MM.1S (cell line): ENCODE results near the gene UFD1.

Source experiments
- DNase-seq: peaks from one replicate; pipeline ENCODE4 v3.0.0-alpha.2; 2015
- H2AFZ ChIP-seq: fragments of 300-600 bp; sonication (generic); 2 replicates; pipeline ENCODE4 v1.6.0; 2016; ENCODE audit warnings: antibody characterized with exemption, low read length
- H3F3A ChIP-seq: fragments of 300-600 bp; sonication (generic); 2 replicates; pipeline ENCODE4 v1.6.1; 2016; ENCODE audit warnings: mild to moderate bottlenecking, antibody characterized with exemption, low read length, moderate library complexity, mixed read lengths; ENCODE audit not compliant: insufficient read depth
- H3K27ac ChIP-seq: fragments of 300-600 bp; sonication (generic); 2 replicates; pipeline ENCODE4 v1.5.1; 2016; ENCODE audit warnings: mild to moderate bottlenecking, low read length
- H3K27me3 ChIP-seq: fragments of 300-600 bp; sonication (generic); replicated peaks from 2 replicates; pipeline ENCODE4 v1.6.0; 2016; ENCODE audit warnings: low read length; ENCODE audit not compliant: insufficient read depth
- H3K36me3 ChIP-seq: fragments of 300-600 bp; sonication (generic); replicated peaks from 2 replicates; pipeline ENCODE4 v1.6.1; 2016; ENCODE audit warnings: mild to moderate bottlenecking, low read length, mixed read lengths; ENCODE audit not compliant: insufficient read depth
- H3K4me1 ChIP-seq: fragments of 300-600 bp; sonication (generic); 2 replicates; pipeline ENCODE4 v1.6.1; 2016; ENCODE audit warnings: low read length, mixed read lengths
- H3K4me2 ChIP-seq: fragments of 300-600 bp; sonication (generic); 2 replicates; pipeline ENCODE4 v1.6.0; 2016; ENCODE audit warnings: low read depth, low read length
- H3K4me3 ChIP-seq: fragments of 300-600 bp; sonication (generic); 2 replicates; pipeline ENCODE4 v1.5.1; 2016; ENCODE audit warnings: low read length, mixed read lengths
- H3K79me2 ChIP-seq: fragments of 300-600 bp; sonication (generic); 2 replicates; pipeline ENCODE4 v1.6.1; 2016; ENCODE audit warnings: mixed run types, low read length, mixed read lengths
- H3K9ac ChIP-seq: fragments of 300-600 bp; sonication (generic); 2 replicates; pipeline ENCODE4 v1.6.1; 2016; ENCODE audit warnings: low read length, mixed read lengths
- H3K9me2 ChIP-seq: fragments of 300-600 bp; sonication (generic); replicated peaks from 2 replicates; pipeline ENCODE4 v1.6.1; 2016; ENCODE audit warnings: mild to moderate bottlenecking, low read length, mixed read lengths; ENCODE audit not compliant: insufficient read depth
- H3K9me3 ChIP-seq: fragments of 300-600 bp; sonication (generic); replicated peaks from 2 replicates; pipeline ENCODE4 v1.6.1; 2016; ENCODE audit warnings: mild to moderate bottlenecking, low read length, mixed read lengths; ENCODE audit not compliant: insufficient read depth
- H4K20me1 ChIP-seq: fragments of 300-600 bp; sonication (generic); 2 replicates; pipeline ENCODE4 v1.6.1; 2016; ENCODE audit warnings: mild to moderate bottlenecking, low read length, moderate library complexity, mixed read lengths; ENCODE audit not compliant: insufficient read depth
- EZH2 ChIP-seq: fragments of 300-600 bp; sonication (generic); optimal IDR thresholded peaks from 2 replicates; pipeline ENCODE3; 2017; ENCODE audit warnings: low read depth, mild to moderate bottlenecking, antibody characterized with exemption, low read length, mixed read lengths
- EZH2phosphoT487 ChIP-seq: fragments of 300-600 bp; sonication (generic); IDR thresholded peaks from 2 replicates; pipeline ENCODE4 v1.6.1; 2018; ENCODE audit warnings: antibody characterized with exemption, low read length
- TF ChIP-seq, protein P1 (sequence below): fragments of 300-600 bp; sonication (generic); IDR thresholded peaks from 2 replicates; pipeline ENCODE4 v1.5.1; 2016; ENCODE audit warnings: antibody characterized with exemption, low read length, mixed read lengths

The UFD1 gene

GRCh38 chr22:19522881-19523239, 43.9 kb upstream of the UFD1 start:
- H3K9ac ChIP-seq = no peak overlapping the region

GRCh38 chr22:19522190-19522880, 43.3 kb upstream of the UFD1 start:
- H3K4me1 ChIP-seq = no peaks in the 10 kb centered on the region
- no peaks in the 10 kb centered on the region for H3K9me2 ChIP-seq
- no peaks in the 10 kb centered on the region for H3F3A ChIP-seq
- no peaks in the 10 kb centered on the region for H3K36me3 ChIP-seq
- H3K4me2 ChIP-seq = no peak overlapping the region
- H4K20me1 ChIP-seq = no peaks in the 10 kb centered on the region
- no peak overlapping the region for H2AFZ ChIP-seq
- no peaks in the 10 kb centered on the region for H3K9me3 ChIP-seq
- no peak overlapping the region for H3K4me3 ChIP-seq
- TF ChIP-seq, protein P1, sequence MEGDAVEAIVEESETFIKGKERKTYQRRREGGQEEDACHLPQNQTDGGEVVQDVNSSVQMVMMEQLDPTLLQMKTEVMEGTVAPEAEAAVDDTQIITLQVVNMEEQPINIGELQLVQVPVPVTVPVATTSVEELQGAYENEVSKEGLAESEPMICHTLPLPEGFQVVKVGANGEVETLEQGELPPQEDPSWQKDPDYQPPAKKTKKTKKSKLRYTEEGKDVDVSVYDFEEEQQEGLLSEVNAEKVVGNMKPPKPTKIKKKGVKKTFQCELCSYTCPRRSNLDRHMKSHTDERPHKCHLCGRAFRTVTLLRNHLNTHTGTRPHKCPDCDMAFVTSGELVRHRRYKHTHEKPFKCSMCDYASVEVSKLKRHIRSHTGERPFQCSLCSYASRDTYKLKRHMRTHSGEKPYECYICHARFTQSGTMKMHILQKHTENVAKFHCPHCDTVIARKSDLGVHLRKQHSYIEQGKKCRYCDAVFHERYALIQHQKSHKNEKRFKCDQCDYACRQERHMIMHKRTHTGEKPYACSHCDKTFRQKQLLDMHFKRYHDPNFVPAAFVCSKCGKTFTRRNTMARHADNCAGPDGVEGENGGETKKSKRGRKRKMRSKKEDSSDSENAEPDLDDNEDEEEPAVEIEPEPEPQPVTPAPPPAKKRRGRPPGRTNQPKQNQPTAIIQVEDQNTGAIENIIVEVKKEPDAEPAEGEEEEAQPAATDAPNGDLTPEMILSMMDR = no peak
- no peak for TF ChIP-seq EZH2
- no peak for TF ChIP-seq EZH2phosphoT487
- DNase-seq = no peak
- no peaks in the 10 kb centered on the region for H3K27me3 ChIP-seq
- no peak overlapping the region for H3K9ac ChIP-seq
- H3K27ac ChIP-seq = no peak overlapping the region
- H3K79me2 ChIP-seq = no peaks in the 10 kb centered on the region

More at GRCh38 chr22:19522881-19523239, 43.9 kb upstream of the UFD1 start:
- Histone ChIP-seq H3K9me3 (no peaks in the 10 kb centered on the region), H3K4me1 (no peaks in the 10 kb centered on the region), H4K20me1 (no peaks in the 10 kb centered on the region), H3K4me2 (no peak overlapping the region), H3K79me2 (no peaks in the 10 kb centered on the region), H3K4me3 (no peak overlapping the region), H3K27me3 (no peaks in the 10 kb centered on the region), H3K36me3 (no peaks in the 10 kb centered on the region), H3K9me2 (no peaks in the 10 kb centered on the region), H2AFZ (no peak overlapping the region), H3K27ac (no peak overlapping the region), H3F3A (no peaks in the 10 kb centered on the region)
- TF ChIP-seq EZH2phosphoT487 (no peak), EZH2 (no peak)
- TF ChIP-seq, protein P1 = no peak
- no peak for DNase-seq

GRCh38 chr22:19520566-19521305, 41.7 kb upstream of the UFD1 start:
- H3K9ac ChIP-seq = no peak overlapping the region
- H4K20me1 ChIP-seq = no peaks in the 10 kb centered on the region
- H3K4me1 ChIP-seq = no peaks in the 10 kb centered on the region
- no peaks in the 10 kb centered on the region for H3F3A ChIP-seq
- no peak overlapping the region for H2AFZ ChIP-seq
- no peaks in the 10 kb centered on the region for H3K27me3 ChIP-seq
- no peaks in the 10 kb centered on the region for H3K9me2 ChIP-seq
- H3K27ac ChIP-seq = no peak overlapping the region
- TF ChIP-seq EZH2phosphoT487 = no peak
- TF ChIP-seq, protein P1 = no peak
- no peak for TF ChIP-seq EZH2
- H3K9me3 ChIP-seq = no peaks in the 10 kb centered on the region
- no peak overlapping the region for H3K4me2 ChIP-seq
- no peak overlapping the region for H3K4me3 ChIP-seq
- H3K79me2 ChIP-seq = no peaks in the 10 kb centered on the region
- DNase-seq = no peak
- no peaks in the 10 kb centered on the region for H3K36me3 ChIP-seq
